Inferior parietal cortex (tissue), 1 donor: Measurements from ENCODE around the gene RNF39.
"Not testable (repeated sequence)": the region's sequence is repeated elsewhere in the genome, so short reads cannot be mapped to it uniquely, and the experiment has no call there.

Source experiments
- DNase-seq: peaks from one replicate; pipeline ENCODE4 v3.0.0-alpha.2; 2016; ENCODE audit errors: extremely low spot score

RNF39 gene

GRCh38 chr6:30075094-30075789, at the start of gene RNF39:
RNF39 (minus strand) TSS chr6:30075769; CDS start chr6:30075585, 184 bp downstream.
- no peak for DNase-seq

- DNase-seq: no peak
Measured at GRCh38 chr6:30122515-30122914, 46.9 kb upstream of the RNF39 start.

GRCh38 chr6:30121446-30122366, 46.1 kb upstream of the RNF39 start:
- DNase-seq: no peak

- DNase-seq: not testable (repeated sequence)
Measured at GRCh38 chr6:30118691-30119090, 43.1 kb upstream of the RNF39 start.

- no peak for DNase-seq
Measured at GRCh38 chr6:30116724-30117123, 41.2 kb upstream of the RNF39 start.

- no peak for DNase-seq
Measured at GRCh38 chr6:30113841-30114240, 38.3 kb upstream of the RNF39 start.

GRCh38 chr6:30113003-30113759, 37.6 kb upstream of the RNF39 start, which contains the start of gene TRIM31:
TRIM31 (minus strand) TSS chr6:30113090; CDS start chr6:30112805, 285 bp downstream.
- DNase-seq: no peak

GRCh38 chr6:30112402-30112994, 36.9 kb upstream of the RNF39 start:
- no peak for DNase-seq

- DNase-seq: no peak
Measured at GRCh38 chr6:30111266-30111856, 35.8 kb upstream of the RNF39 start.

- DNase-seq: no peak
Measured at GRCh38 chr6:30104661-30105060, 29.1 kb upstream of the RNF39 start.

- DNase-seq: no peak
Measured at GRCh38 chr6:30103872-30104179, 28.3 kb upstream of the RNF39 start.

GRCh38 chr6:30102970-30103871, 27.7 kb upstream of the RNF39 start:
- DNase-seq: peak; percentile 94

GRCh38 chr6:30102414-30102969, 26.9 kb upstream of the RNF39 start:
- no peak for DNase-seq

- peak; percentile 74 for DNase-seq
Measured at GRCh38 chr6:30101444-30102413, 26.2 kb upstream of the RNF39 start.

- DNase-seq: no peak
Measured at GRCh38 chr6:30100585-30101443, 25.2 kb upstream of the RNF39 start.

GRCh38 chr6:30100154-30100553, 24.6 kb upstream of the RNF39 start:
- no peak for DNase-seq

GRCh38 chr6:30097902-30098768, 22.6 kb upstream of the RNF39 start:
- DNase-seq: no peak
